DMS153 treated with DMSO at 0.1 percent for 48 hours (cell line): ENCODE results near the gene FRG2.
"Not testable (repeated sequence)": the region's sequence is repeated elsewhere in the genome, so short reads cannot be mapped to it uniquely, and the experiment has no call there.

Experiments used
- DNase-seq: peaks from one replicate; lab custom pipeline; 2025; ENCODE audit not compliant: unreplicated experiment; lab: John Stamatoyannopoulos, UW

The FRG2 gene

GRCh38 chr4:190027156-190027555 is at the start of gene FRG2:
Gene FRG2, minus strand, starts transcription at chr4:190027256. Its CDS starts 52 bp downstream, at chr4:190027204.
- not testable (repeated sequence) for DNase-seq

DNA sequence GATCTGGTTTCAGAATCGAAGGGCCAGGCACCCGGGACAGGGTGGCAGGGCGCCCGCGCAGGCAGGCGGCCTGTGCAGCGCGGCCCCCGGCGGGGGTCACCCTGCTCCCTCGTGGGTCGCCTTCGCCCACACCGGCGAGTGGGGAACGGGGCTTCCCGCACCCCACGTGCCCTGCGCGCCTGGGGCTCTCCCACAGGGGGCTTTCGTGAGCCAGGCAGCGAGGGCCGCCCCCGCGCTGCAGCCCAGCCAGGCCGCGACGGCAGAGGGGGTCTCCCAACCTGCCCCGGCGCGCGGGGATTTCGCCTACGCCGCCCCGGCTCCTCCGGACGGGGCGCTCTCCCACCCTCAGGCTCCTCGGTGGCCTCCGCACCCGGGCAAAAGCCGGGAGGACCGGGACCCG is 41.3 kb upstream of the FRG2 start:
- not testable (repeated sequence) for DNase-seq

GRCh38 chr4:190064805-190065204 is 37.7 kb upstream of the FRG2 start:
- DNase-seq = not testable (repeated sequence)

GRCh38 chr4:190064342-190064741 is 37.3 kb upstream of the FRG2 start, which contains the start of gene DBET:
Gene DBET, plus strand, starts transcription at chr4:190064502.
- DNase-seq = not testable (repeated sequence)

DNA sequence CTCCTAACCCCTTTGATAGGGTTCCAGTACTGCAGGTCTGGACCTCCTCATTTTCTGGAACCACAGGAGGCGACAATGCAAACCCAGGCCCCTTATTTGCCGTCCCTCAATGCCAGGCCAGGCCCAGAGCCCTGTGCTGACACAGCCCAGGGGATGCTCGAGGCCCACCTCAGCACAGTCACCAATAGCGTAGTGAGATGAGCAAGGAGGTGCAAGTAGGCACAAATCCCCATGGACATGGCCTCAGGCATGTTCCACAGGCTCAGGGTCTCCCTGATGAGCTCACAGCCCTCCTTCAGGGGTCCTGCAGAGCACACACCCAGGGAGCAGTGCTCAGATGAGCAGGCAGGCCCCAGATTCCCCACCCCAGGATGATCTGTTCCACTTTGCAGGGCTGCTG is 31.9 kb upstream of the FRG2 start:
- not testable (repeated sequence) for DNase-seq

DNA sequence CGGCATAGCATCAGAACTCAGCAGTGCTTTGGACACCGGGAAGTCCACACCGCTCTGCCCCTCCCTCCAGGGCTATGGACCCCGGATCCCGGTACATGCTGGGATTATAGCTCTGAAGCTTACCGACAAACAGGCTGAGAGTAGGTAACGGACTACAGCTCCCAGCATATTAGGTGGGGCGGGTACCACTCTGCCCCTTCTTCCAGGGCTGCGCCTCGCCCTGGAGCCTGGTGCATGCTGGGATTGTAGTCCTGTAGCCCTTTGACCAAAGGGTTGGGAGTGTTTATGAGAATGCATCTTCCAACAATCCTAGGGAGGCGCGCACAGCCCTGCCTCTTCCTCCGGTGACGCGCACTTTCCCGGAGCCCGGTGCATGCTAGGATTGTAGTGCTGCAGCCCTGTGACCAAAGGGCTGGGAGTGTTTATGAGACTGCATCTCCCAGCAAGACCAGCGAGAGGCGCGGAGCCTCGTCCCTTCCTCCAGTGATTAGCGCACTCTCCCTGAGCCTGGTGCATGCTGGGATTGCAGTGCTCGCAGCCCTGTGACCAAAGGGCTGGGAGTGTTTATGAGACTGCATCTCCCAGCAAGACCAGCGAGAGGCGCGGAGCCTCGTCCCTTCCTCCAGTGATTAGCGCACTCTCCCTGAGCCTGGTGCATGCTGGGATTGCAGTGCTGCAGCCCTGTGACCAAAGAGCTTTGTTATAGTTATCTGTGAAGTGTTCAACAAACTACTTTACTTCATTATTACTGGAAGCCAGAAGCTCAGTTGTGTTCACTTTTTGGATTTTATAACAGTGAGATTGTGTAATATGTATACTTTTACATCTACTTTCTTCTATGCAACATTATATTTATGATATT is 22.6 kb upstream of the FRG2 start:
- DNase-seq = not testable (repeated sequence)

DNA sequence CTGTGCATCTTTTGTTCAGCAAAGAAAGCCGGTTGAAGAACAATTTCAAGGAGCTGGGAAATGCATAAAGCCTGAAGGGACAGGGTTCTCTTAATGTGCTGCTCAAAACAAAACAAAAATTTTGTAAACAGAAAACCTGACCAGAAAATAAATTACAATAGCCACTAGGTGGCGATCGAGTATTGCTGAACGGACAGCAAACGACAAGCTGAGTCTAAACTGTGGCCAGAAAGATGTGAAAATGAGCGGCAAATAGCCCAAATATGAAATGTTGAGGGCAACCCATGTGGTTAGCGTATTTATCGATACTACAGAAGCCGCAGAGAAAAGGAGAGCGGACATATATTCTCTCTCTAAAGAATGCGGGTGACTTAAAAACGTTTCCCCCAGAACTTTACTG is 20.6 kb upstream of the FRG2 start:
- not testable (repeated sequence) for DNase-seq

- not testable (repeated sequence) for DNase-seq
These were observed 13.8 kb upstream of the FRG2 start for GRCh38 chr4:190040873-190041272.

GRCh38 chr4:190037704-190038388 is 10.8 kb upstream of the FRG2 start:
- DNase-seq = not testable (repeated sequence)

DNA sequence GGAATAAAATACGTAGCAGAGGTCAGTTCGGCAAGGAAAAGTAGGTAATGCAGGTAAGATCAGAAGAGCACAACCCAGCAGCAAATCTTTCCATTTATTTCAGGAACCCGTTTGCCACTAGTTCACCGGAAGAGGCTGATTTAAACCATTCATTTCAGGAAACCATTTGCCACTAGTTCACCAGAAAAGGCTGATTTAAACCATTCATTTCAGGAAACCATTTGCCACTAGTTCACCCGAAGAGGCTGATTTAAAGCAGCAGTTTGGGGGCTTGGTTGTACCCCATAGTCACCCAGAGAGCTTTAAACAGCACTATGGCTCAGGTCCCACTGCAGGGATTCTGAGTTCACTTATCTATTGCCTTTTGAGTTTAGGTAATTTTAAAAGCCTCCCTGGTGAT is 4.2 kb upstream of the FRG2 start:
- not testable (repeated sequence) for DNase-seq

DNA sequence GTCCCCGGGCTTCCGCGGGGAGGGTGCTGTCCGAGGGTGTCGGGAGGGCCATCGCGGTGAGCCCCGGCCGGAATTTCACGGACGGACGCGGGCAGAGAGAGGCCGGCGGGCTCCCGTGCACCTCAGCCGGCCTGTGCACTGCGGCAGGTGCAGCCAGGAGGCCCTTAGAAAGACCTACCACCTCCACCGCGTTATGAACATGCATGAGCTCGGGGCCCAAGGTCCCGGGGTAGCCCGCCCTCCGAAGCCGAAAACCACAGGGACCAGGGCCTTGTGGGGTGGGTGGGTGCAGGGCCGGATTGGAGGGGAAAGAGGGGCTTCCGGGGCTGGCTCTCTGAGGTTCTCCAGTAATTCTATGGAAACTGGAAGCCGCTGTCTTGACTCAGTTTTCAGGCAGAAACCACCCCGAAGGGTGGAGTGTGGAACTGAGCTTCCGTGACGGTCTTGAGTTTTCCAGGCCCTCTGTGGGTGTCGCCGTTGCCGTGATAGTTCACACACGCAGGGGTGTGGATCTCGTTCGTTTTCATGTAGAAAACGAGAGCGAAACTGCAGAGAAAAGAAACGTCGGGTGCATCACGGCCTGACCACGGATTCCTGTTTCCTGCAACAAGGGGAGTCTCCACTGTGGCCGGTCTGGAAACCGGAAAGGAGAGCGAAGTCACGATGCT is 4.3 kb downstream of the FRG2 start:
- DNase-seq = not testable (repeated sequence)

GRCh38 chr4:190021973-190022372 is 5.1 kb downstream of the FRG2 start:
- not testable (repeated sequence) for DNase-seq

DNA sequence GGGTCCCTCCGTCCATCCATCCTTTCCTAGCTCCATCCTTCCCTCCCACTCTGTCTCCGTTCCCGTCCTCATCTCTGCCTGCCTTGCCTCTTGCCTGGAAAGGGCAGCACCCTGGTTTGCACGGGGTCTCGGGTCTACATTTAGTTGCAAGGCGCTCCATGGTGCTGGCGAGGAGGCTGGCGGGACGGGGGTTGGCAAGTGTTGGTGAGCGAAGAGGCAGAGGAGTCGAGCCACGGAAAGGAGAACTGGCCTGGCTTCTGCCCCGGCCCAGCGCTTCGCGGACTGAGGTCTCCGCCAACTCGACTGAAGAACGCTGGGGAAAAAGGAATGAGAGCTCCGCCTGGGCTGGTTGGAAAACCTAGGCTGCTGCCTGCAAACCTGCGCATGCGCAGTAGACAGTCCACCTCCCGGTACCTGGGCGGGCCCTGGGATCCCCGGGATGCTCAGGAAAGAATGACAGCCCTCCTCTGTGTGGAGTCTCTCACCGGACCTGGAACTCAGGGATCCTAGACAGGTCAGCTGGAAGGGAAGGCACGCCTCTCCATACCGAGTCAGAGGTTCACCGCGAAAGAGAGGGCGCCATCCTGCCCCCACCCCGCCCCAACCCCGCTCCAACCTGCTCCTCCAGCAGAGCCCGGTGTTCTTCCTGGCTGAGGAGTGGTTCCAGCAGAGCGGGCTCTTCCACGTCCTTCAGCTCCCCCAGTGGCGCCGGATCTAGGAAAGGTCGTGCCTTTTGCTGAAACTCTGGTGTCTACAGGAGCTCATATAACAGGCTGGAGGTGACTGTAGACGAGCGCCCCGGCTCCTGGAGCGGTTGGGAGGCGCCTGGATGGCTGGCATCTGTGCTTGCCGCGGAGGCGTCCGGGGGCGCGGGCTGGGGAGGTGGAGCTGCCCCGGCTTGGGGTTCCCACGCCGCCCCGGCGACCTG is 6.0 kb downstream of the FRG2 start:
- no peak for DNase-seq

DNA sequence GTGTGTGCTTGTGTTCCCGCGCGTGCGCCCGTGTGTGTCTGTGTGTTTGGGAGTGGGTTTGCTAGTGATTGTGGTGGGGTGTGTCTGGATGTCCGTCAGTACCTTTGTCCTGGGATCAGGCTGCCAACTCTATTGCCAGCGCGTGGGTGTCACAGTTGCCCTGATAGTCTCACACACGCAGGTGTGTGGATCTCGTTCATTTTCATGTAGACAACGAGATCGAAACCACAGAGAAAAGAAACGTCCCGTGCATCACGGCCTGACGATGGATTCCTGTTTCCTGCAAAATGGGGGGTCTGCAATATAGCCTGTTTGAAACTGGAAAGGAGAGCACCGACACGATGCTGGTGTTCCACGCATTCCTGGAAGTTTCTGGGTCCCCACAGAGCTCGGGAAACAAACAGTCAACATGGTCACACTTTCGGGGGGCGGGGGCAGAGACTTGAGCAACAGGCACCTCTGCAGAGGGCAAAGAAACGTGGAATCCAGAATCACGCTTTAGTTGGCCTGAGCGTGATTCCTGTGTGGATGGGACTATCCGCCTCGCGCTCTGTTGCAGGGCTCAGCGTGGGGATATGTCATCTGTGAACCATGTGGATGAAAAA is 7.1 kb downstream of the FRG2 start:
- DNase-seq = not testable (repeated sequence)

DNA sequence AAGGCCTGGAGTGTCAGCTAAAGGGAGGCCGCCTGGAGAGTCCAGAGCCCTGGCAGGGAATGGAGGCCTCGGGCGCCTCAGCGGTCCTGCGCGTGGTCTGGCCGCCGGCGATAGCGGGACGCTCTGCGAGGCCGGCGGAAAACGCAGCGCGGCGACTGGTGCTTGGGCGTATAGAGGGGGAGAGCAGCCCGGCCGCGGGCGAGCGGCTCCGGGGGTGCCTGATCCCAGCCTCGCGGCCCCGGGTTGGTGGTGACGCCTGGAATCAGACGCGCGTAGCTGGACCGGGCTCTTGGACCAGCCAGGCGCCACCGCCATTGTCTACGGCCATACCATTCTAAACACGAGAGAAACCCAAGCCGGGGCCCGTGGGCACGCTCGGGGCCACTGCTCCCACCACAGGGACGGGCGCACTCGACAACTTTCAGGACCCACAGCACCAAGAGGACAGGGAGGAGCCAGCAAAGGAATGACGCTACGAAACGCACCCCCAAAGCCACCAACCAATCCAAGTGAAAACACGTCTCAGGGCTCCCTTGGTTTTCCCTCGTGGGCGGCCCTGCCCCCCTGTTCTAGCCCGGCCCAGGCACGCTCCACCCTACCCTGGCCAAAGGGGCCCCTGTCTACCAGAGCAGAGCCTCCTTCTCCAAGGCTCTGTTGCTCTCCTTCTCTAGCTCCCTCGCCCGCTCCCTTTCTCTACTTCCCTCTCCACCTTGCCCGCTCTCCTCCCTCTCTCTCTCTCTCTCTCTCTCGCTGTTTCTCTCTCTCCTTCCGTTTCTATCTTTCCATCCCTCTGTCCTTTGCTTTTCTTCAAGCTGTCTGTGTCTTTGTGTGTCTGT is 7.8 kb downstream of the FRG2 start:
- no peak for DNase-seq

DNA sequence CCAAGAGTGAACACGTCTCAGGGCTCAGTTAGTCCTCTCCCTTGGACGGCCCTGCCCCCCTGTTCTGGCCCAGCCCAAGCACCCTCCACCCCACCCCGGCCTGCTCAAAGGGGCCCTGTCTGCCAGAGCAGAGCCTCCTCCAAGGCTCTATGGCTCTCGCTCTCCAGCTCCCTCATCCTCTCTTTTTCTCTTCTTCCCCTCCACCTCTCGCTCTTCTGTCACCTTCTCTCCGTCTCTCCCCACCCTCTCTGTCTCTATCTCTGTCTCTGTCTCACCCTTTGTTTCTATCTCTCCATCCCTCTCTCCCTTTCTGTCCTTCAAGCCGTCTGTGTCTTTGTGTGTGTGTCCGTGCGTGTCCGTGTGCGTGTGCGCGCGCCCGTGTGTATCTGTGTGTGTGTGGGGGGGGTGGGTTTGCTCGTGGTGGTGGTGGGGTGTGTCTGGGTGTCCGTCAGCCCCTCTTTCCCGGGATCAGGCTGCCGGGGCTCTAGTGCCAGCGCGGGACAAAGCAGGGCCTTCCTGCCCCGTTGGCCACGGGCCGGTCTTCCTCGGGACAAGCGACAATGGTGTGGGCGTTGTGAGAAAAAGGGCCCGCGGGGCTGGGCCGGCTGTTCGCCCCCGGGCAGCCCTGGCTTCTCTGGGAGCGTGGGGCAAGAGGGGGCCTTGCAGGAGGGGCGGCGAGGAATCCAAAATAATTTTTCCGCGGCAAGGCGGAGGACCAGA is 8.7 kb downstream of the FRG2 start:
- no peak for DNase-seq

GRCh38 chr4:190017357-190018200 is 9.5 kb downstream of the FRG2 start:
- no peak for DNase-seq
